Glomerular endothelial cell (primary cell): ENCODE data around the gene LYPD6B. TPM values are rescaled to one million over a fixed set of nuclear protein-coding genes. Genes with fewer than 3 reads are reported as not detected.

Experiments used
- DNase-seq: peaks from one replicate; pipeline ENCODE4 v3.0.0-alpha.2; 2011; ENCODE audit warnings: low read depth, low spot score; ENCODE audit errors: extremely low read depth
- total RNA-seq: library from RNA; depleted of rRNA; stranded (reverse); fragments of >200 nt; gene quantifications from 2 replicates; pipeline ENCODE4 v1.2.3, GENCODE V29; 2015

The LYPD6B gene
- total RNA-seq, 1 donor from 2014 or later, result 1.3 TPM

DNA sequence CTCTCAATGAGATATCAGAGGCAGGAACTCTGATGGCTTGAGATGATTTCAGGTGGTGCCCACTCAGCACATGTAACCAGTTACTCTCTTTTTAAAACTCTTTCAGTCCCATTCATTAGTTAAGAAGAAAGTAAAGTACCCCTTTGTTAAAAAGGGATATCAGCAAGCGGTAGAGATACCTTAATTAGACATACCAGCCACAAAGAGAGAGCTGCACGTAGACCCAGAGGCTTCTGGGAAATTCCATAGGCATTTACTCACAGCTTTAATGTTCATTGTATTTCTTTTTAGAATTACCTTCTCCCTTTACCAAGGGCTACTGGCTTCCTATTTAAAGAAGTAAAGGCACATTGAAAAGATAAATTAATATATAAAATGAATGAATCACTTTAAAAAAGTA, 63.3 kb downstream of the LYPD6B start:
- DNase-seq, result no peak

- DNase-seq, result no peak
Observed at GRCh38 chr2:149103081-149103620, 64.7 kb downstream of the LYPD6B start.

- no peak for DNase-seq
Observed at GRCh38 chr2:149104221-149104620, 65.7 kb downstream of the LYPD6B start.

DNA sequence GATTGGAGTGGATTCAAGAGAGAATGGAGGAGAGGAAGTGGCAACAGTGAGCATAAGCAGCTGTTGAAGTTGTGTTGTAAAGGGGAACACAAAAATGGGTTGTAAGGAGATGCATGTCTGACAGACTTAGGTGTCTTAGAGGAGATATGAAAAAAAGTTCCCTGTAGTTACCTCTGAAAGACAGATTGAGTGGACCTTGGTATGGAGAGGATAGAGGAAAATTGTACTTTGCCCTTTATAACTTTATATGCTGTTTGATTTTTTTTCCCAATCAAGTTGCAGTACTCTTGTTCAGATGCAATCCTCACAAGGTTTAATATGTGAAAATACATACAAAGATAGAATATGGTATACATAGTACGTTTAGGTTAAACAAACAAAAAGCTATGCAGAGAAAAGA, 73.6 kb downstream of the LYPD6B start:
- no peak for DNase-seq

DNA sequence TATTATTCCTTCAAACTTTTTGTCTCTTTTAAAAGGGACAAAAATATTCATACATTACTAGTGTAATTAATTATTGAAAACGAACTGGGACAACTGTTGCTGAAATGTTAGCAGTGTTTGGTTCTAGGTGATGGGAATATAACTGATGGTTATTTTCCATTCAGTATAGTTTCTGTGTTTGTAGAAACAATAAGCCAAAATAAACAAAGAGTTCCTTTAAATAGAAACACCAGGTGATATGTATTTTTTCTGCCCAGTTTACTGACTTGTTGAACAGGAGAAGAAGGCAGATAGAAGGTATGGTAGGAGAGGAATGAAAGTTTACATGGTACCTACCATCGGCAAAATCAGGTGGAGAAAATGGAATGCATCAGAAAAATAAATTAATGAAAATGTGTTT, 74.2 kb downstream of the LYPD6B start:
- DNase-seq, result no peak

DNA sequence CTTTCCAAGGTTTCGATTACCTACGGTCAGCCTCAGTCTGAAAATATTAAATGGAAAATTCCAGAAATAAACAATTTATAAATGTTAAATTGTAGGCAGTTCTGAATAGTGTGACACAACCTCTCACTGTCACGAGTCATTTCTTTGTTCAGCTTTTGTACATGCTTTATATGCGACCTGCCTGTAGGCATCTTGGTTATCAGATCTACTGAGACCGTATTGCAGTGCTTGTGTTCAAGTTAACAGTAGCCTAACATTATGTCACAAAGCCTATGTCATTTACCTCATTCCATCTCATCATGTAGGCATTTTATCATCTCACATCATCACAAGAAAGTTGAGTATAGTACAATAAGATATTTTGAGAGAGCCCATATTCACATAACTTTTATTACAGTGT, 77.3 kb downstream of the LYPD6B start:
- no peak for DNase-seq

GRCh38 chr2:149119368-149119767, 80.9 kb downstream of the LYPD6B start:
- no peak for DNase-seq

DNA sequence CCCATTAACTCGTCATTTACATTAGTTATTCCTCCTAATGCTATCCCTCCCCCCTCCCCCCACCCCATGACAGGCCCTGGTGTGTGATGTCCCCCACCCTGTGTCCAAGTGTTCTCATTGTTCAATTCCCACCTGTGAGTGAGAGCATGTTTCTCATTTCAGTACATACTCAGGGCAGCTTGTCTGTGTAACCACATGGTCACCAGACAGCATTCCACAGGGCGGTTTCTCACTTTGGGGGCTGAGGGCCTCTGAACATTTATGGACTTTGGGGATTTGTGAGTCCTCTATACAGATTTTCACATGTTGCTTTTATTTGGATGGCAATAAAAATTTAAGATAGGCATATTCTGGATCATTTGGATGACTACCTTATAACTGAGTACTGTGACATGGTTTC, 84.0 kb downstream of the LYPD6B start:
- no peak for DNase-seq

DNA sequence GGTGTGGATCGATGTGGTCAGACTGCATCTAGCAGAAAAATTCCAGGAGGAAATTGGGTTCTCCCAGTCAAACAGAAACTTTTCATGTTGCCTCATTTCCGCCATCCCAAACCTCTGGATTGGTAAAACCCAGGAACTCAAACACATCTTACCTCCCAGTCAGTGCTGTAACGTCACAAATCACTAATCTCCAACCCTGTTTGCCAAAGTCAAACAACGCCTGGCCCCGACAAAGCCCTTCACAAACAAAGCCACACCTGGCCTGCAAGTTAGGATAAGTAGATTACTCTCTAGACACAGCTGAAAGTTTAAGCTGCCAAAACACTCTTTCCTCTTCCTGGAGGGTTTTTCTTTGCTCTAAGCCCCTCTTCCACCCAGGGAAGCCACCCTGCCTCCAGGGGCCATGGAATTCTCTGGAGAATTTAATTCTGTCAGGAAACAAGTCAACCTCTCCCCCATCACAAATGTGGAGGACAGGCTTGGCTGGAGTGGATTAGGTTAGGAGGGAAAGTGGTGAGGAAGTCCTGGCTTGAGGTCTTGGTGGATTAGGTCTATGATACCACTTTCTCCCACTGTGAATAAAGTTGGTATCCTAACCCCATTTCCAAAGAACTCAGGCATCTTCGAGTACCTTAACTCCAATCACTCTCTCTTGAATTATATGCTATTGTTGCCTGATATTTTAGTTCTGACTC, 86.7 kb downstream of the LYPD6B start:
- no peak for DNase-seq

GRCh38 chr2:149129433-149129832, 90.9 kb downstream of the LYPD6B start:
- DNase-seq, result no peak

DNA sequence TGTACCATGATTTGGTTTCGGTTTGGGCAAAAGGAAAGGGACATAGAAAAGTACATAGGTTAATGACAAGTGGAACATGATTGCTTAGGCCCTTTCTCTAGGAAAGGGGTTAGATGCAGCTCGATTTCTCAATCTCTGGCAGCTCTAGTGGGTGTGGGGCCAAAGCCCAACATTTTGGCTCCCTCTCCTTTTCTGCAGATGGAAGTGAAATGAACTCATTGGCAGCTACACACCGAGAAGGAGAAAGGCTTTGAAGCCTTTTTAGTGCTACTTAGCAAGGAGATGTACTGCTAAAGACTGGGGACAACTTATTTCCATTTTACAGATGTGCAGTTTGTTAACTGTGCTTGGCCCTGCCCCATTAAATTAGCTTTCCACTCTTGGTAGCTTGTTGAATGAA, 93.8 kb downstream of the LYPD6B start:
- DNase-seq, result no peak

- no peak for DNase-seq
Observed at GRCh38 chr2:149132901-149133300, 94.4 kb downstream of the LYPD6B start.

GRCh38 chr2:149134335-149134923, 95.9 kb downstream of the LYPD6B start:
- no peak for DNase-seq

DNA sequence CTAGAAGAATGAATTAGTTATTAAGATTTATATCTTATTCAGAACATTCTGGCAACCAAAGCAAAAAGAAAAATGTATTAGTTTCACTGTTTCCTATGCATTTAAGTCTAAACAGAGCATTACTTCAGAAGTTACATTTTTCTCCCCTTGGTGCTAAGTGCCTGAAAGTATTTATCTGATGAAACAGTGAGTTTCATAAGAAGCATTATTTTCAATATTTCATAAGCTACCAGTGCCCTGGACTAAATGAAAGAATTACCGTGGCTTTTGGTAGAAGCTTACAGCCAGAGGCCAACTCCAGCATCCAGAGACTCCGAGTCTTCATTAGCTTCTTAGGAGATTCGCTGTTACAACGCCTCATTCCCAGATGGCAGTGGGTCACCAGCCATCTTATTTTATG, 97.6 kb downstream of the LYPD6B start:
- DNase-seq, result no peak

GRCh38 chr2:149141046-149141445, 102.5 kb downstream of the LYPD6B start:
- no peak for DNase-seq

GRCh38 chr2:149143734-149144133, 105.2 kb downstream of the LYPD6B start:
- no peak for DNase-seq

DNA sequence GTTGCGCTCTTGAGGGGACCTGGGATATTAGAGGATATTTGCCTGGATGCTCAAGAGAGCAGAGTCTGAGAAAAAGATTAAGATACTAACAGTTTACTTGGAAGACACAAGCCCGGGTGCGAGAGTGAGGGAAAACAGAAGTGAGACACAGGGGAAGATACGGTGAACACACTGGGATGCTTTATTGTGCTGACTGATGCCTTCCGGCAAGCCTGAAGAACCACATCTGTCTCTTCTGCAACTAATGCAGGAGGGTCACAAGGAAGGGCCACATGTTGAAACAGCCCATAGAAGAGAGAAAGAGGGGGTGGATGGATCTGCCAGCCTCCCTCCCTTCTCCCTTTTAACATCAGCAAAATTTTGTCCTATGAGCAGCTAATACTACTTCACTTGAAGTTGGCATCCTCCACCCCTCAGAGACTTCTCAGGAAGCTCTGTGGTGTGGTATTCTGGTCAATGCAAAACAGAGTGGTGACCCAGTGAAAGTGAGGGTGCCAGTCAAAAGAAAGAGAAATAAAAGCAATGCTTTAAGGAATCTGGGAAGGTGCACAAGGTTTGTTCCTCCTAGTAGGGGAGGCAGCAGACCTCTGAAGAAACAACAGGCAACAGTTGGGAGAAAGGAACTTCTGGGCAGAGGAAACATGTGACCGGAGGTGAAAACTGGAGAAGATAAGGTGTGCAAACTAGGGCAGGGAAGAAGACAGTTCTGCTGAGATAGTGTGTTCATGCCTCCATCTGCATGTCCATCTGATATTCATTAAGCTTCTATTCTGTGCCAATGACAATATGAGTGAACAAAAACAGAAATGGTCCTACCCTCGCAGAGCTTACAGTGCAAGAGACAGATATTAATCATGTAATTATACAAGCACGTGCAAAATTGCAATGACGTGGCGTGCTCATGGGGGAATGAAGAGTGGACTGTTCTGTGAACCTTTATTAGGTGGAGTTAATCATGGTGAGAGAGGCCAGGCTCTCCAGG, 107.1 kb downstream of the LYPD6B start:
- no peak for DNase-seq

GRCh38 chr2:149146876-149147275, 108.4 kb downstream of the LYPD6B start:
- DNase-seq, result no peak

- no peak for DNase-seq
Observed at GRCh38 chr2:149148194-149149006, 109.9 kb downstream of the LYPD6B start.

DNA sequence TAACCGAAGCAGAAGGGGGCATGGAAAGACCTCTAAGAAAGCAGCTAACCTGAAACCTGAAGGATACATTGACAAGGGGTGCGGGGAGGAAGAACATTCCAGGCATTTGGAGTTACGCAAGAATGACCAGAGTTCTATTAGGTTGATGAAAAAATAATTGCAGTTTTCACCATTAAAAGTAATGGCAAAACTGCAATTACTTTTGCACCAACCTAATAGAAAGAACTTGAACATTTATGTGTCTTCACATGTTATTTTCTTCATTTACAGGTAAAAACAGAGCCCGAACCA, 110.5 kb downstream of the LYPD6B start:
- no peak for DNase-seq

- no peak for DNase-seq
Observed at GRCh38 chr2:149152469-149152953, 114.0 kb downstream of the LYPD6B start.
